ENCODE measurements around the gene CISH.

CISH gene, protein sequence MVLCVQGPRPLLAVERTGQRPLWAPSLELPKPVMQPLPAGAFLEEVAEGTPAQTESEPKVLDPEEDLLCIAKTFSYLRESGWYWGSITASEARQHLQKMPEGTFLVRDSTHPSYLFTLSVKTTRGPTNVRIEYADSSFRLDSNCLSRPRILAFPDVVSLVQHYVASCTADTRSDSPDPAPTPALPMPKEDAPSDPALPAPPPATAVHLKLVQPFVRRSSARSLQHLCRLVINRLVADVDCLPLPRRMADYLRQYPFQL

DNA sequence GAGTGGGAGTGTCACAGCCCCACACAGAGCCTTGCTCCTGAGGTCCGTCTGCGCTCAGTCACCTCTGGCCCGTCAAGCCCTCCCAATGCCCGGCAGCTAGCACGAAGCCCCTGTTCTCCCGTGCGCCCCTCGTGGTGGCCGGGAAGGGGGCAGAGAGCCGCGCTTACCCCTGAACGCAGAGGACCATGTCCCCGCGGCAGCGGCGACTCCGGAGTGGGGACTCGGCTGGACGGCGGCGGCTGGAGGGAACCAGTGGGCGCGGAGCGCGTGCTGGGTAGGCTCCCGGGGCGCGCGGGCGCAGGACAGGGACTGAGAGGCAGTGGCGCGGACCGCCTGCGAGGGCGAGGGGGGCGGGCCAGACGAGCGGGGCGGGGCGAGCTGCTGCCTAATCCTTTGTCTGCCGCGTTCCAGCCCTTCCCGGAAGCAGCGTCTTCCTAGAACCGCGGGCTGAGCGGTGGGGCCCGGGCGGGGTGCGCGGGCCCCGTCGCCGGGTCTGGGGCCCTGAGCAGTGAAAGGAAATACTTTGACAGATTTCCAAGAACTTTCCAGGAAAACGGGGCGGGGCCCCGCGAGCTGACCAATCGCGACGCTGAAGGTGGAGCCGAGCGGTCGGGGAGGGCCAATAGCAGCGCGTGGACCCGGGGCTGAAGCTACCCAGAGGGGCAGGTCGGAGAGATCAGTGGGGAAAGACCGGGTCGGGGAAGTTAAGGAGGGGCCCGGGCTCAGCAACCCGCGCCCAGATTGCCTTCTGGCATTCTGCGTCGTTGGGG, at the start of gene CISH:
Gene CISH, minus strand, starts transcription at position 311 of the 770 bp plus-strand sequence. Its CDS starts 124 bp downstream, at position 187.
- Histone ChIP-seq H3K9ac (ENCODE audit: low read length) (peak within 1 kb of the TSS; percentile 46), H2AFZ (ENCODE audit: low read depth, low read length, severe bottlenecking) (peak within 1 kb of the TSS; percentile 86), H3F3A (ENCODE audit: insufficient read depth) (no peaks in the 10 kb centered on the region), H3K36me3 (ENCODE audit: low read length) (no peaks in the 10 kb centered on the region), H3K79me2 (ENCODE audit: insufficient read depth, low read length) (no peaks in the 10 kb centered on the region), H3K27me3 (ENCODE audit: low read length) (no peaks in the 10 kb centered on the region), H3K9me3 (ENCODE audit: insufficient read depth, low read length) (no peaks in the 10 kb centered on the region), H3K27ac (ENCODE audit: low read depth, low read length) (no peak within 1 kb of the TSS), H3K4me2 (ENCODE audit: low read depth, low read length, poor library complexity, severe bottlenecking) (peak within 1 kb of the TSS; percentile 84), H3K4me3 (ENCODE audit: insufficient read depth, low read length, poor library complexity, severe bottlenecking) (peak within 1 kb of the TSS; percentile 55), H3K9me2 (replicated peaks; ENCODE audit: insufficient read depth, low read length) (no peaks in the 10 kb centered on the region), H4K20me1 (ENCODE audit: low read depth, low read length) (no peaks in the 10 kb centered on the region)
- TF ChIP-seq, protein P1, sequence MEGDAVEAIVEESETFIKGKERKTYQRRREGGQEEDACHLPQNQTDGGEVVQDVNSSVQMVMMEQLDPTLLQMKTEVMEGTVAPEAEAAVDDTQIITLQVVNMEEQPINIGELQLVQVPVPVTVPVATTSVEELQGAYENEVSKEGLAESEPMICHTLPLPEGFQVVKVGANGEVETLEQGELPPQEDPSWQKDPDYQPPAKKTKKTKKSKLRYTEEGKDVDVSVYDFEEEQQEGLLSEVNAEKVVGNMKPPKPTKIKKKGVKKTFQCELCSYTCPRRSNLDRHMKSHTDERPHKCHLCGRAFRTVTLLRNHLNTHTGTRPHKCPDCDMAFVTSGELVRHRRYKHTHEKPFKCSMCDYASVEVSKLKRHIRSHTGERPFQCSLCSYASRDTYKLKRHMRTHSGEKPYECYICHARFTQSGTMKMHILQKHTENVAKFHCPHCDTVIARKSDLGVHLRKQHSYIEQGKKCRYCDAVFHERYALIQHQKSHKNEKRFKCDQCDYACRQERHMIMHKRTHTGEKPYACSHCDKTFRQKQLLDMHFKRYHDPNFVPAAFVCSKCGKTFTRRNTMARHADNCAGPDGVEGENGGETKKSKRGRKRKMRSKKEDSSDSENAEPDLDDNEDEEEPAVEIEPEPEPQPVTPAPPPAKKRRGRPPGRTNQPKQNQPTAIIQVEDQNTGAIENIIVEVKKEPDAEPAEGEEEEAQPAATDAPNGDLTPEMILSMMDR (IDR thresholded peaks at IDR 0.05; ENCODE audit: insufficient read depth, low read length, poor library complexity, severe bottlenecking): peak; percentile 42
- TF ChIP-seq EZH2phosphoT487 (conservative IDR thresholded peaks at IDR 0.05; ENCODE audit: low read length): no peak

GRCh38 chr3:50660386-50660785, 48.8 kb upstream of the CISH start:
- H3F3A ChIP-seq (ENCODE audit: insufficient read depth): no peaks in the 10 kb centered on the region
- no peaks in the 10 kb centered on the region for H4K20me1 ChIP-seq (ENCODE audit: low read depth, low read length)
- no peaks in the 10 kb centered on the region for H3K36me3 ChIP-seq (ENCODE audit: low read length)
- no peaks in the 10 kb centered on the region for H3K27me3 ChIP-seq (ENCODE audit: low read length)
- H2AFZ ChIP-seq (ENCODE audit: low read depth, low read length, severe bottlenecking): no peak overlapping the region
- H3K4me2 ChIP-seq (ENCODE audit: low read depth, low read length, poor library complexity, severe bottlenecking): no peak overlapping the region
- TF ChIP-seq EZH2phosphoT487 (conservative IDR thresholded peaks at IDR 0.05; ENCODE audit: low read length): no peak
- TF ChIP-seq, protein P1 (IDR thresholded peaks at IDR 0.05; ENCODE audit: insufficient read depth, low read length, poor library complexity, severe bottlenecking): no peak
- H3K9ac ChIP-seq (ENCODE audit: low read length): no peak overlapping the region
- H3K27ac ChIP-seq (ENCODE audit: low read depth, low read length): no peak overlapping the region
- H3K4me3 ChIP-seq (ENCODE audit: insufficient read depth, low read length, poor library complexity, severe bottlenecking): no peak overlapping the region
- no peaks in the 10 kb centered on the region for H3K79me2 ChIP-seq (ENCODE audit: insufficient read depth, low read length)
- no peaks in the 10 kb centered on the region for H3K9me2 ChIP-seq (replicated peaks; ENCODE audit: insufficient read depth, low read length)
- no peaks in the 10 kb centered on the region for H3K9me3 ChIP-seq (ENCODE audit: insufficient read depth, low read length)

GRCh38 chr3:50658831-50659230, 47.3 kb upstream of the CISH start:
- Histone ChIP-seq H3K27ac (ENCODE audit: low read depth, low read length) (no peak overlapping the region), H3K79me2 (ENCODE audit: insufficient read depth, low read length) (no peaks in the 10 kb centered on the region), H3K9me3 (ENCODE audit: insufficient read depth, low read length) (no peaks in the 10 kb centered on the region), H3K36me3 (ENCODE audit: low read length) (no peaks in the 10 kb centered on the region), H3K4me2 (ENCODE audit: low read depth, low read length, poor library complexity, severe bottlenecking) (no peak overlapping the region), H3K27me3 (ENCODE audit: low read length) (no peaks in the 10 kb centered on the region), H3K9ac (ENCODE audit: low read length) (no peak overlapping the region), H3F3A (ENCODE audit: insufficient read depth) (no peaks in the 10 kb centered on the region), H4K20me1 (ENCODE audit: low read depth, low read length) (no peaks in the 10 kb centered on the region), H3K9me2 (replicated peaks; ENCODE audit: insufficient read depth, low read length) (no peaks in the 10 kb centered on the region), H2AFZ (ENCODE audit: low read depth, low read length, severe bottlenecking) (no peak overlapping the region), H3K4me3 (ENCODE audit: insufficient read depth, low read length, poor library complexity, severe bottlenecking) (no peak overlapping the region)
- TF ChIP-seq, protein P1 (IDR thresholded peaks at IDR 0.05; ENCODE audit: insufficient read depth, low read length, poor library complexity, severe bottlenecking): no peak
